H7 (cell line): Measurements from ENCODE around the gene SOBP. TPM values are rescaled to one million over a fixed set of nuclear protein-coding genes. Genes with fewer than 3 reads are reported as not detected.

Experiments used
- DNase-seq: peaks from one replicate; pipeline ENCODE4 v3.0.0; 2012
- H3K27me3 ChIP-seq: 2 replicates; pipeline ENCODE4 v1.6.0; 2011; ENCODE audit warnings: mild to moderate bottlenecking, low read length; ENCODE audit not compliant: control insufficient read depth, insufficient read depth
- H3K36me3 ChIP-seq: replicated peaks from 2 replicates; pipeline ENCODE4 v1.5.1; 2011; ENCODE audit warnings: low read length; ENCODE audit not compliant: control insufficient read depth, insufficient read depth
- H3K4me3 ChIP-seq: 2 replicates; pipeline ENCODE4 v1.5.1; 2011; ENCODE audit warnings: low read depth, mild to moderate bottlenecking, control low read depth, low read length, moderate library complexity; ENCODE audit not compliant: insufficient read depth
- total RNA-seq: library from RNA; depleted of rRNA; stranded (reverse); fragments of >200 nt; shearing (Covaris generic); gene quantifications from 2 replicates; pipeline ENCODE4 v1.2.3, GENCODE V29; 2014

The SOBP gene
- total RNA-seq, 1 experiment from 2014 or later: 1.3 TPM

- DNase-seq: no peak
- Histone ChIP-seq H3K4me3 (no peak overlapping the region), H3K27me3 (no peaks in the 10 kb centered on the region), H3K36me3 (no peaks in the 10 kb centered on the region)
Observed at GRCh38 chr6:107590378-107590777, 100.5 kb downstream of the SOBP start.

DNA sequence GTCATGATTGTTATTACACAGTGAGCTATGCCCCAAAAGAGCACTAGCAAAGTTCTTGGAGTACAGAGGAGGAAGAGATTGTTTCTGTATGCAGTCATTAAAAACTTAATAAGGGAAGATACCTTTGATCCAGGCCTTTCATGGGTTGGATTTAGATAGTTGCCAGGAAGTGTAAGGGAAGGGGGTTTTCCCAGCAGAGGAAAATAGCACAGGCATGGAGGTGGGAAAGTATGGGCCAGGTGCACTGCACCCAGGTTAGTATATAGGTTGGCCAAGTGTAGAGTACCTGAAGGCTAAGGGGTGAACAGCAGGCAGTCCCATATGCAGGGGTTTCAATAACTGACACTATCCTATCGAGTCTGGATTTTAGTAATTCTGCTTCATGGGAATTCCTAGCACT, 101.4 kb downstream of the SOBP start:
- DNase-seq: no peak
- H3K4me3 ChIP-seq: no peak overlapping the region
- H3K27me3 ChIP-seq: no peaks in the 10 kb centered on the region
- no peaks in the 10 kb centered on the region for H3K36me3 ChIP-seq

DNA sequence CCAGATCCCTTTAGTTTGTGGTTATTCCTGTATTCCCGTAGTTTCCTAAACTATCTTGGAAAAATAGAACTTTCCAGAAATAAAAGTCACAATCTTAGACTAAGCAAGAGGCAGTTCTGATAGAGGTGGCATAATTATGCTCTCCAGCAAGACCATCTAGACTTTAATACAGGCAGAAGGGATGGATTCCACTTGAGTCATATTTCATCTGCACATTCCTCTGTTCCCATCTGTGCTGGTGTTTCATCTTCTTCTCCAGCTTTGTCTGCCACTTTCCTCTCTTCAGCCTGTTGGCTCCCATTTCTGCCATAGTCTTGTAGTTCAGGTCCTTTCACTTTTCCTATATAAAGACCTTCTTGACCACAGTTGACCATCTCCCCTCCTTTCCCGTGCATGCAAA, 102.9 kb downstream of the SOBP start:
- H3K27me3 ChIP-seq: no peaks in the 10 kb centered on the region
- H3K4me3 ChIP-seq: no peak overlapping the region

DNA sequence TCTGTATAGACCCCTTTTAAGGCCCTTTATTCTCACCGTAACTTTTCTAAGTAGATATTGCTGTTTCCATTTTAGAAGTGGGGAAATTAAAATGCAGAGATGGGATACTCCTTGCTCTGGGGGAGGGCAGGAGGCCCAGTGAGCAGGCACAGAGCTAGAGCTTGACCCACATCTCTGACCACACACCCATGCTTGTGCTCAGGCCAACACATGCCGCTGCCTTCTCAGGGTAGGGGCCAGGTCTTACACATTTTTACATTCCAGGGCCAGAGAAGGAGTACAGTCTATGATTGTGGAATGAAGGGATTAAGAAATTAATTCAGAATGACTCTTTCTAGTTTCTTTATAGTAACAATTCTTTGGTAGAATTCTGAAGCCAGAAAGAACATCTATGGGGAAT, 104.8 kb downstream of the SOBP start:
- no peak for DNase-seq
- no peaks in the 10 kb centered on the region for H3K36me3 ChIP-seq
- H3K4me3 ChIP-seq: no peak overlapping the region
- no peaks in the 10 kb centered on the region for H3K27me3 ChIP-seq

More for the DNA sequence above, 102.9 kb downstream of the SOBP start:
- H3K36me3 ChIP-seq: no peaks in the 10 kb centered on the region
- no peak for DNase-seq

DNA sequence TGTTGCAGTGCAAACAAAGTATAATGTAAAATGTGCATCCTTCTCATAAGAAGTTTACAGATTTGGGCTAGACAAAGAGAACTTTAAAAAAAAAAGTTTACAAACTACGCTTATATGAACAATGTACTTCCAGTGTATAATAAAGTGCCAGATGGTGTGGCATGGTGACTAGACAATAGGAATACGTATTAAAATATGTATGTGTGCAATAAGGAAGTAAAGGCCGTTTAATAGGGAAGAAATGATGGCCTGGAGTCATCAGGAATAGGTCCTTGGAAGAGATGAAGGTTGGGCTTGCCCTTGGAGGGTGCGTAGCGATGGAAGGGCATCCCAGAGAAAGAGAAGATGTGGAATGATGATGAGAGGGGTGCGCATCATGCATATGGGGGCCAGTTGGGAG, 108.2 kb downstream of the SOBP start:
- no peak overlapping the region for H3K4me3 ChIP-seq
- H3K36me3 ChIP-seq: no peaks in the 10 kb centered on the region
- no peak for DNase-seq
- no peaks in the 10 kb centered on the region for H3K27me3 ChIP-seq

GRCh38 chr6:107599043-107599442, 109.1 kb downstream of the SOBP start:
- no peaks in the 10 kb centered on the region for H3K27me3 ChIP-seq

DNA sequence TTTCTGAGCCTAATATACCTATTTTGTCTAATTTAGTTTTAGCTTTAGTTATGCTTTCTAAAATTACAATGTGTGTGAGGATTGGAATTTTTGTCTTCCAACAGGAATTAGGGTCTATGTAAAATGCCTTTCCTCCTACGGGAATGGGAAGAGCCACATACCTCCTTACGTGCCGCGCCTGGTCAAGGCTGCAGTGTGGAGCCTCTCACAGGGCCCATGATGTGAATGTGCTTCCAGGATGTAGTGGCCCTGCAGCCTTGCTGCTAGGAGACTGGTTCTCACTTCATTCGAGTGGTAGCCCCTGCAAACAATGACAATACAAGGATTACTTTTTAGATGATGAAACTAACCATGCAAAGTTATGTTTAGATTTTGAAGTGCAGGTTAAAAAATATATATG, 110.2 kb downstream of the SOBP start:
- Histone ChIP-seq H3K27me3 (no peaks in the 10 kb centered on the region), H3K36me3 (no peaks in the 10 kb centered on the region), H3K4me3 (no peak overlapping the region)
- no peak for DNase-seq

More at GRCh38 chr6:107599043-107599442, 109.1 kb downstream of the SOBP start:
- Histone ChIP-seq H3K36me3 (no peaks in the 10 kb centered on the region), H3K4me3 (no peak overlapping the region)
- DNase-seq: no peak

GRCh38 chr6:107600936-107601335, 111.0 kb downstream of the SOBP start:
- no peaks in the 10 kb centered on the region for H3K36me3 ChIP-seq
- H3K4me3 ChIP-seq: no peak overlapping the region
- H3K27me3 ChIP-seq: no peaks in the 10 kb centered on the region
- DNase-seq: no peak

- DNase-seq: no peak
- Histone ChIP-seq H3K4me3 (no peak overlapping the region), H3K27me3 (no peaks in the 10 kb centered on the region), H3K36me3 (no peaks in the 10 kb centered on the region)
Observed at GRCh38 chr6:107601406-107601805, 111.5 kb downstream of the SOBP start.

DNA sequence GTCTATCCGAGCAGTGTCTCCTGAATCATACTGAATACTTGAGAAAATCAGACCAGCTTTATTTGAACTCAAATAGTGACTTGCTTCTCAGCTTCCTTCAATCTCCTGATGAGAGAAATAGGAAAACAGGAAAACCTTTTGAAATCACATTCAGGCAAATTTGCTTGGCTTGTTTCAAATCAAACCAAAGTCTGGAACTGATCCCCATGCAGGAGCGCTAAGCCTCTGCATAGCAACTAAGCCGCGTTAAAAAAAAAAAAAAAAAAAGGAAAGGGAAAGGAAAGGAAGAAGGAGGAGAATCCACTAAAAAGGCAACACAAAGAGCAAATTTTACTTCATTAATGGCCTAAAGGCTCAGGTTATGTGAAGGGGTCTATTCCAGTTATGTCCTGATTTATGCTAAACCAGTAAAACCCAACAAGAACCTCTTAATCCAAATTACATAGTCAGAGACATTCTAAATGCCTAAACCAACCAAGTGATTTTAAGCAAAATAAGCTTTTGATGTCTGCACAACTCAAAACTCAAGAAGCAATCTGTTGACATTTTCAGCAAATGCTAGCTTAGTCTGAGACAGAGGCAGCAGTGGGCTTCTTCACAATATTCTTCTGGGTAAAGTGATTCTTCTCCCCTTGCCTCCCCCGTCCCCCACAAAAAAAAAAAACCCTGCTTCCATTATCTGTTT, 112.5 kb downstream of the SOBP start:
- no peaks in the 10 kb centered on the region for H3K36me3 ChIP-seq
- H3K4me3 ChIP-seq: no peak overlapping the region
- no peak for DNase-seq
- no peaks in the 10 kb centered on the region for H3K27me3 ChIP-seq

DNA sequence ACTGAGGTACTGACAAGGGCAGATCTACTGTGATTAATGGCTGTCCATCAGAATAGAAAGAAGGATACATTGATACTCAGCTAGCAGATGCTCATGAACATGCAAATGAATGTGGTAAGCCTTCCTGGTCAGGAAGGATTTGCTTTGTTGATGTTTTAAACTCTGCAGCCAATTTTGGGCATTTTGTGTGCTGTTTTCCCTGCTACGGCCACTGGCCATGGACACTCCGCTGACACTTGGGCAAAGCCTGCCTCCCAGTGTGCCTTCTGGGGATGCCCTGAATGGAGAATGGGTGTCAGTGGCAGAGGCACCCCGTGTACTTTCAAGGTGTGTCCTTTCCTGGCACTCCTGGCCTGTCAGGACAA, 113.1 kb downstream of the SOBP start:
- H3K27me3 ChIP-seq: no peaks in the 10 kb centered on the region
- H3K4me3 ChIP-seq: no peak overlapping the region
- no peak for DNase-seq

DNA sequence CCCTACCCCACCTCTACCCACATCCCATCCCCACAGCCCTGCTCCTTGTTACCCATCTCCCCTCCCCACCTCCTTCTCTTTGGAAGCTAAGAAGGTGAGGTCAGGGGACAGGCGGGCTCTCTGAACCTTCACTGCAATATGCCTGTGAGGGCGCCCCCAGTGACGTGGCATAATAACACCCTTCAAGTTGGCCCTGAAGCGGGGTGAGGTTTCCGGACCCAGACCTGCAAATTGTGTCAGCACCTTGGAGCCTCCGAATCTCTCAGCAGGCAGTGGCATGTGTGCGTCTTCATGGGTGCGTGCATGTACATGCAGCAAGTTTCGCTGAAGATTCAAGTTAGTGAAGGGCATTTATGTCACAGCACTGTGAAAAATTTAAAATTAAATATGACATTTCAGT, 114.6 kb downstream of the SOBP start:
- H3K4me3 ChIP-seq: no peak overlapping the region
- DNase-seq: no peak
- H3K36me3 ChIP-seq: no peaks in the 10 kb centered on the region
- H3K27me3 ChIP-seq: no peaks in the 10 kb centered on the region

More for the DNA sequence above, 113.1 kb downstream of the SOBP start:
- no peaks in the 10 kb centered on the region for H3K36me3 ChIP-seq

DNA sequence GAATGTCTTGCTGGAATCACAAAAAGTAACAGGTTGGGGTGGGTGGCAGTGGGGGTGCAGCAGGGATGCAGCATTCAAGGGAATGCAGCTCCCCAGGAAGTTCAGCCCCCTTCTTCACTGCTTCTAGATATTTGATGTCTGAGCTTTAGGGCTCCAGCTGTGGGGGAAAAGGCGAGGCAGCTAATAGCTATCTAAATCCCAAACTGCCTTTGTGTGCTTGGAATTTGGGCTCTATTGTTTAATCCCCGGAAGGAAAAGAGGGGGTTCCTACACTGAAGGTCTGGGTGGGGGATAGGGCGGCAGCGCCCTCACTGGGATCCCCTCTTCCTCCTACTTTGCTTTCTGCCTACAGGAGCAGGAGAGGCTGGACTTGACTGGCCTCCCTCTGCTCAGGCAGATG, 116.5 kb downstream of the SOBP start:
- DNase-seq: no peak
- H3K27me3 ChIP-seq: no peaks in the 10 kb centered on the region
- H3K36me3 ChIP-seq: no peaks in the 10 kb centered on the region
- no peak overlapping the region for H3K4me3 ChIP-seq

GRCh38 chr6:107607116-107607515, 117.2 kb downstream of the SOBP start:
- Histone ChIP-seq H3K27me3 (no peaks in the 10 kb centered on the region), H3K4me3 (no peak overlapping the region), H3K36me3 (no peaks in the 10 kb centered on the region)
- DNase-seq: no peak

GRCh38 chr6:107611094-107611810, 121.3 kb downstream of the SOBP start:
- no peaks in the 10 kb centered on the region for H3K27me3 ChIP-seq
- no peaks in the 10 kb centered on the region for H3K36me3 ChIP-seq
- no peak overlapping the region for H3K4me3 ChIP-seq
- no peak for DNase-seq
